Peyer's patch (tissue), 4 donors: Measurements from ENCODE around the gene PTPRA. TPM values are rescaled to one million over a fixed set of nuclear protein-coding genes. Genes with fewer than 3 reads are reported as not detected.

ENCODE experiments used
- DNase-seq, 3 donors: peaks; one replicate each; pipeline ENCODE4 v3.0.0-alpha.2; 2017 to 2019
- H3K27ac ChIP-seq, 4 donors: fragments of 200-600 bp; sonication (generic); one replicate each; pipeline ENCODE4 v1.5.1; 2016 to 2019
- H3K27me3 ChIP-seq, 2 donors: fragments of 200-600 bp; sonication (generic); one replicate each; pipeline ENCODE4 v1.5.1; 2019
- H3K36me3 ChIP-seq, 3 donors: fragments of 200-600 bp; sonication (generic); one replicate each; pipeline ENCODE4 v1.5.1; 2016 to 2019
- H3K4me1 ChIP-seq, 4 donors: fragments of 200-600 bp; sonication (generic); one replicate each; pipeline ENCODE4 v1.5.1; 2016 to 2019
- H3K4me3 ChIP-seq, 4 donors: fragments of 200-600 bp; sonication (generic); 1 replicate in 3 of 4; 2 replicates in 1 of 4; pipeline ENCODE4 v1.5.1; 2016 to 2019; ENCODE audit warnings: mild to moderate bottlenecking in 1 of 4
- H3K9me3 ChIP-seq, 4 donors: fragments of 200-600 bp; sonication (generic); one replicate each; pipeline ENCODE4 v1.5.1; 2016 to 2019; ENCODE audit warnings: mild to moderate bottlenecking in 1 of 4
- POLR2A ChIP-seq, 2 donors: fragments of 450-650 bp; IDR thresholded peaks; one replicate each; pipeline ENCODE4 v1.5.1; 2017; ENCODE audit warnings: antibody characterized with exemption in 2 of 2, mild to moderate bottlenecking in 2 of 2, moderate library complexity in 2 of 2
- total RNA-seq, 4 donors: library from RNA; depleted of rRNA; stranded (reverse); fragments of >200 nt; gene quantifications; one replicate each; pipeline ENCODE4 v1.1.0, GENCODE V29; 2016
- TF ChIP-seq, protein P1 (sequence below), 6 experiments: fragments of 450-650 bp in 4 of 6; fragments of 200-600 bp in 2 of 6; sonication (generic) in 1 of 6; IDR thresholded peaks; one replicate each; pipeline ENCODE4 v1.5.1; 2017 to 2019; ENCODE audit warnings: antibody characterized with exemption in 6 of 6, mild to moderate bottlenecking in 3 of 6, moderate library complexity in 1 of 6

Gene PTPRA
- total RNA-seq, 4 donors from 2014 or later, result 22.8 to 52.8 (median 36.5) TPM

DNA sequence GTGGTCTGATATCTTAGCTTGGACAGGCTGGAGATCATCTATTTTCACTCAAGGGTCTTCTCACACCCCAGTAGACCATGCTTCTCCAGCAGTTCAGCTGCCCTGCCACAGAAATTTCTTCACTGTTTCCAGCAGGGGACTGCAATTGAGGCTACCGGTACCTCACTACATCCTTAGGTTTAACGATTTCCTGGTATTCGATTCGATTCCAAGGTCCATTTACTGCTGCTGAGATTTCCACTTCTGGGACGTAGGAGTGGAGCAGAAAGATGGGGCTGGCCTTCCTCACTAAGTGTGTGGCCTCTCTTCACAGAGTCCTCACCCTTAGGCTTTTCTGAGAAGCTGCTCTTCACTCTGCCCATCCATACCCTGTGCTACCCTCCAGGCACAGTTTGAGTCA is 26.6 kb upstream of the PTPRA start:
- Histone ChIP-seq H3K27ac (no peak overlapping the region), H3K4me1 (peaks cover 0 to 3% (median 0%) of the 10 kb centered on the region in 4 donors), H3K36me3 (no peaks in the 10 kb centered on the region), H3K27me3 (no peaks in the 10 kb centered on the region), H3K4me3 (no peak overlapping the region), H3K9me3 (no peaks in the 10 kb centered on the region)
- DNase-seq, result no peak
- no peak for TF ChIP-seq POLR2A (IDR thresholded peaks at IDR 0.05)
- TF ChIP-seq, protein P1, sequence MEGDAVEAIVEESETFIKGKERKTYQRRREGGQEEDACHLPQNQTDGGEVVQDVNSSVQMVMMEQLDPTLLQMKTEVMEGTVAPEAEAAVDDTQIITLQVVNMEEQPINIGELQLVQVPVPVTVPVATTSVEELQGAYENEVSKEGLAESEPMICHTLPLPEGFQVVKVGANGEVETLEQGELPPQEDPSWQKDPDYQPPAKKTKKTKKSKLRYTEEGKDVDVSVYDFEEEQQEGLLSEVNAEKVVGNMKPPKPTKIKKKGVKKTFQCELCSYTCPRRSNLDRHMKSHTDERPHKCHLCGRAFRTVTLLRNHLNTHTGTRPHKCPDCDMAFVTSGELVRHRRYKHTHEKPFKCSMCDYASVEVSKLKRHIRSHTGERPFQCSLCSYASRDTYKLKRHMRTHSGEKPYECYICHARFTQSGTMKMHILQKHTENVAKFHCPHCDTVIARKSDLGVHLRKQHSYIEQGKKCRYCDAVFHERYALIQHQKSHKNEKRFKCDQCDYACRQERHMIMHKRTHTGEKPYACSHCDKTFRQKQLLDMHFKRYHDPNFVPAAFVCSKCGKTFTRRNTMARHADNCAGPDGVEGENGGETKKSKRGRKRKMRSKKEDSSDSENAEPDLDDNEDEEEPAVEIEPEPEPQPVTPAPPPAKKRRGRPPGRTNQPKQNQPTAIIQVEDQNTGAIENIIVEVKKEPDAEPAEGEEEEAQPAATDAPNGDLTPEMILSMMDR (IDR thresholded peaks at IDR 0.05), result no peak

DNA sequence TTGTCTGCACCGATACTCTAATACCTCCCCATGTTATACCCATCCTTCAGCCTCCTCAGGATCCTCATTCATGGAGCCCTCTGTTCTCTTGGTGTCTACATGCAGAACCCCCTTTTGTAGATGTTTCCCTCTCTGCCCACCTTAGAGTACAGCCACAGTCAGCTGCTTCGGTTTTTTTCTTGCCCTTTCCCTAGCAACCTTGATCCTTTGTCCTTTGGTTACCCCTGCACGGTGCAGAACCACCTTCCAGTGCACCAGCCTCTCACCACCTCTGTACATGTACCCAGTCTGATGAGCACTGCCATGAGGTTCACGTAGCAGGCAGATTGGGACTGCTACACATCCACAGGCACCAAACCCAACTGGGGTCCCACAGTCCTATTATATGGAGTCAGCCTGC is 25.5 kb upstream of the PTPRA start:
- no peaks in the 10 kb centered on the region for H3K36me3 ChIP-seq
- TF ChIP-seq, protein P1 (IDR thresholded peaks at IDR 0.05), result no peak
- no peak for TF ChIP-seq POLR2A (IDR thresholded peaks at IDR 0.05)
- DNase-seq, result no peak
- H3K27me3 ChIP-seq, result no peaks in the 10 kb centered on the region
- no peak overlapping the region for H3K27ac ChIP-seq
- no peaks in the 10 kb centered on the region for H3K9me3 ChIP-seq
- no peak overlapping the region for H3K4me3 ChIP-seq
- H3K4me1 ChIP-seq, result no peaks in the 10 kb centered on the region

DNA sequence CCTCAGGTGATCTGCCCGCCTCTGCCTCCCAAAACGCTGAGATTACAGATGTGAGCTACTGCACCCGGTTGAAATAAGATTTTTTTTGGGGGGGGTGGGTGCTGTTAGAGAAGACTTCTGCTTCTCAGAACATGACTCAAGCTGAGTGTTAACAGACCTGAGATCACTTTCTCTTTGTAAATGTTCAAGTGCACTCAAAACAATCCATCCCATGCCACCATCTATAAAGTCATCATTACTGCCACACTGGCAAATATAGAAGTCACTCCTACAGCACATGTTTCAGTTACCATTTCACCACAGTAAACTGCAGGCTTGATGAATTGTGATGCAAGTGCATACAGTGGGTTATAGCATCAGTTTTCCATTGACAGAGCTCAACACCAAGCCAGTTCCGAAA is 23.8 kb upstream of the PTPRA start:
- TF ChIP-seq, protein P1 (IDR thresholded peaks at IDR 0.05), result no peak
- no peak for TF ChIP-seq POLR2A (IDR thresholded peaks at IDR 0.05)
- H3K27ac ChIP-seq, result no peak overlapping the region
- no peak overlapping the region for H3K4me3 ChIP-seq
- H3K36me3 ChIP-seq, result no peaks in the 10 kb centered on the region
- DNase-seq, result no peak
- no peaks in the 10 kb centered on the region for H3K4me1 ChIP-seq
- no peaks in the 10 kb centered on the region for H3K9me3 ChIP-seq
- H3K27me3 ChIP-seq, result no peaks in the 10 kb centered on the region

DNA sequence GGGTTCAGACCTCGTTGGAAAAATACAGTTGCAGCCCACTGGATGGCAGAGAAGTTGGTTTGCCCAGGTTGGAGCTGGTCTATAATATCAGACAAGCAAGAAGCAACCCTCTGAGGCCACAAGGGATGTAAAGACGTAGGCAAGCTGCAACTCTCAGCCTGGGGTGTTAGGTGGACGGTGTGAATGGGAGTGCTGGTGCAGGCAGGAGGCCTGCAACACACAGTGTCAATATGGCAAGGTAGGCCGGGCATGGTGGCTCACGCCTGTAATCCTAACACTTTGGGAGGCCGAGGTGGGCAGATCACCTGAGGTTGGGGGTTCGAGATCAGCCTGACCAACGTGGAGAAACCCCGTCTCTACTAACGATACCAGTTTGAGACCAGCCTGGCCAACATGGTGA is 22.2 kb upstream of the PTPRA start:
- TF ChIP-seq, protein P1 (IDR thresholded peaks at IDR 0.05), result no peak
- no peak for TF ChIP-seq POLR2A (IDR thresholded peaks at IDR 0.05)
- no peaks in the 10 kb centered on the region for H3K9me3 ChIP-seq
- H3K36me3 ChIP-seq, result no peaks in the 10 kb centered on the region
- DNase-seq, result no peak
- no peak overlapping the region for H3K27ac ChIP-seq
- H3K4me3 ChIP-seq, result no peak overlapping the region
- no peaks in the 10 kb centered on the region for H3K4me1 ChIP-seq
- no peaks in the 10 kb centered on the region for H3K27me3 ChIP-seq

DNA sequence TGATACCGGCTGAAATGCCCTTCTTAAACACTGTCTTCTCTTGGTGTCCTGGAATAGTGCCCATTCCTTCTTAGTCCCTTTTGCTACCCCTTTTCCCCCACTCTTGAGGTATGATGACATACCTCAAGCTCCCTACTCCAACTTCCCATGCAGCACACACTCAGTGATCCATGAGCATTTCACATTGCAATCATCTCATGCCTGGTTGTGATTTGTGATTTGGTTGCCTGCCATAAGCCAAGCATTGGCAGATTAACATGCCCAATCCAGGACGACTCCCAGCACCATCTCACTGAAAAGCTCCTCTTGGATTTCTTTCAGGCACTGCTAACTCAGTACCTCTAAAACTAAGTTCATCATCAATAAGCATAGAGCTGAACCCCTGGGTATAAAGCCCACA is 14.7 kb upstream of the PTPRA start:
- H3K27me3 ChIP-seq, result no peaks in the 10 kb centered on the region
- H3K9me3 ChIP-seq, result no peaks in the 10 kb centered on the region
- no peak overlapping the region for H3K27ac ChIP-seq
- H3K36me3 ChIP-seq, result peaks cover 0 to 32% (median 0%) of the 10 kb centered on the region in 3 donors
- no peak for DNase-seq
- H3K4me3 ChIP-seq, result no peak overlapping the region
- TF ChIP-seq POLR2A (IDR thresholded peaks at IDR 0.05), result no peak
- TF ChIP-seq, protein P1 (IDR thresholded peaks at IDR 0.05), result no peak
- no peaks in the 10 kb centered on the region for H3K4me1 ChIP-seq
